WTC11 (cell line): Measurements from ENCODE around the gene ADAMTS2. TPM values are rescaled to one million over a fixed set of nuclear protein-coding genes. Genes with fewer than 3 reads are reported as not detected.

Experiments used
- ATAC-seq: fragments of 200-7000 bp; cut with Tn5 transposase; 2 replicates; pipeline ENCODE4 v1.10.0; 2021; ENCODE audit warnings: mild to moderate bottlenecking, moderate library complexity
- CTCF ChIA-PET: fragments of 300-600 bp; sonication (Branson Sonifier 250); formaldehyde crosslinking; loops from one replicate; lab custom pipeline; 2021; ENCODE audit warnings: antibody characterized with exemption; lab: Charles Lee
- POLR2A ChIA-PET: fragments of 350-600 bp; sonication (Branson Sonifier 250); formaldehyde crosslinking; loops from one replicate; lab custom pipeline; 2021; ENCODE audit warnings: antibody characterized with exemption; lab: Charles Lee
- DNase-seq: peaks from one replicate; pipeline ENCODE4 v3.0.0; 2021; ENCODE audit warnings: low spot score
- H3K27ac Mint-ChIP-seq: 2 replicates; pipeline ENCODE4 v1.8.0; 2021; ENCODE audit warnings: mixed read lengths
- H3K27me3 Mint-ChIP-seq: 2 replicates; pipeline ENCODE4 v1.8.0; 2021; ENCODE audit warnings: low read depth, mild to moderate bottlenecking, moderate library complexity, mixed read lengths
- H3K36me3 Mint-ChIP-seq: 2 replicates; pipeline ENCODE4 v1.8.0; 2021; ENCODE audit warnings: mixed read lengths
- H3K4me1 Mint-ChIP-seq: 2 replicates; pipeline ENCODE4 v1.8.0; 2022; ENCODE audit warnings: mixed read lengths
- H3K4me3 Mint-ChIP-seq: 2 replicates; pipeline ENCODE4 v1.8.0; 2021; ENCODE audit warnings: mild to moderate bottlenecking, moderate library complexity, mixed read lengths
- H3K9me3 Mint-ChIP-seq: 2 replicates; pipeline ENCODE4 v1.8.0; 2021; ENCODE audit warnings: mixed read lengths
- ATF2 ChIP-seq: sonication (generic); formaldehyde crosslinking; IDR thresholded peaks from 2 replicates; pipeline ENCODE4 v1.8.1; 2022; ENCODE audit warnings: low read depth, missing genetic modification reagents, borderline replicate concordance
- ELF4 ChIP-seq: sonication (generic); formaldehyde crosslinking; IDR thresholded peaks from 2 replicates; pipeline ENCODE4 v1.8.1; 2022; ENCODE audit warnings: low read depth, mild to moderate bottlenecking, moderate library complexity, missing genetic modification reagents
- FOXJ3 ChIP-seq: sonication (generic); formaldehyde crosslinking; IDR thresholded peaks from 2 replicates; pipeline ENCODE4 v1.9.0; 2021; ENCODE audit warnings: missing genetic modification reagents, mild to moderate bottlenecking, borderline replicate concordance
- MLX ChIP-seq: sonication (generic); formaldehyde crosslinking; IDR thresholded peaks from 2 replicates; pipeline ENCODE4 v1.8.1; 2023; ENCODE audit warnings: mild to moderate bottlenecking, missing genetic modification reagents, moderate library complexity
- MYBL2 ChIP-seq: sonication (generic); formaldehyde crosslinking; IDR thresholded peaks from 2 replicates; pipeline ENCODE4 v1.8.1; 2023; ENCODE audit warnings: mild to moderate bottlenecking, moderate library complexity, missing genetic modification reagents
- OVOL2 ChIP-seq: fragments of 250-450 bp; sonication (Bioruptor Pico); IDR thresholded peaks from 2 replicates; pipeline ENCODE4 v1.9.0; 2021; ENCODE audit warnings: mild to moderate bottlenecking, borderline replicate concordance
- PRDM15 ChIP-seq: sonication (generic); formaldehyde crosslinking; IDR thresholded peaks from 2 replicates; pipeline ENCODE4 v1.8.0; 2022; ENCODE audit warnings: missing genetic modification reagents
- PRRX2 ChIP-seq: fragments of 250-450 bp; sonication (Bioruptor Pico); IDR thresholded peaks from 2 replicates; pipeline ENCODE4 v1.8.0; 2021; ENCODE audit warnings: mild to moderate bottlenecking
- RORB ChIP-seq: fragments of 250-450 bp; sonication (Bioruptor Pico); IDR thresholded peaks from 2 replicates; pipeline ENCODE4 v1.9.0; 2021; ENCODE audit warnings: mild to moderate bottlenecking
- TEAD1 ChIP-seq: sonication (generic); formaldehyde crosslinking; IDR thresholded peaks from 2 replicates; pipeline ENCODE4 v1.8.0; 2022; ENCODE audit warnings: mild to moderate bottlenecking, missing genetic modification reagents
- ZNF219 ChIP-seq: sonication (generic); formaldehyde crosslinking; IDR thresholded peaks from 2 replicates; pipeline ENCODE4 v1.8.0; 2023; ENCODE audit warnings: missing genetic modification reagents, mild to moderate bottlenecking, borderline replicate concordance
- ZSCAN18 ChIP-seq: fragments of 250-450 bp; sonication (Bioruptor Pico); IDR thresholded peaks from 2 replicates; pipeline ENCODE4 v2.1.2; 2022; ENCODE audit warnings: mild to moderate bottlenecking, moderate library complexity
- total RNA-seq: library from RNA; stranded (reverse); gene quantifications from 3 replicates; pipeline ENCODE4 v1.2.3, GENCODE V29; 2021
- TF ChIP-seq, protein P1 (sequence below): fragments of 250-450 bp; sonication (Bioruptor Pico); IDR thresholded peaks from 2 replicates; pipeline ENCODE4 v1.9.0; 2021; ENCODE audit warnings: mild to moderate bottlenecking
- TF ChIP-seq, protein P2 (sequence below): sonication (generic); formaldehyde crosslinking; IDR thresholded peaks from 2 replicates; pipeline ENCODE4 v1.8.0; 2022; ENCODE audit warnings: mild to moderate bottlenecking, missing genetic modification reagents
- TF ChIP-seq, protein P3 (sequence below): sonication (generic); formaldehyde crosslinking; IDR thresholded peaks from 2 replicates; pipeline ENCODE4 v1.8.1; 2022; ENCODE audit warnings: mild to moderate bottlenecking, missing genetic modification reagents, moderate library complexity, borderline replicate concordance
- TF ChIP-seq, protein P4 (sequence below): sonication (generic); formaldehyde crosslinking; IDR thresholded peaks from 2 replicates; pipeline ENCODE4 v1.8.0; 2022; ENCODE audit warnings: mild to moderate bottlenecking, missing genetic modification reagents

ADAMTS2 gene
- total RNA-seq, 1 experiment from 2014 or later, result 11.2 TPM

DNA sequence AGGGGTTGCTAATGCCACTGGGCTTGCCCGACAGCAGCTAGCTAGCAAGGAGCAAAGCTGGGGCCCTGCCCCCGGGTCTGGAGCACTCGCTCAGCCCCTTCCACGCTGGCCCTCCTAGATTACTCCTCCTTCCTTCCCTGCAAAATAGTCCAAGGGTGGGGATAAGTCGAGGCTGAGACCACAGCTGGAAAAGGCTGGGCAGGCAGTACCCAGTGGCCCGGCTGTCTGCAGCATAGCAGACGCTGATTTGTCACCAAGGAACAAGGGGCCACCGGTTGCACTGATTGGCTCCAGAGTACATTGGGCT, 73.9 kb downstream of the ADAMTS2 start (continued):
- TF ChIP-seq MYBL2 (CRISPR knock-in tag) (no peak), RORB (no peak), TEAD1 (CRISPR knock-in tag) (no peak), ATF2 (CRISPR knock-in tag) (no peak), ZNF219 (CRISPR knock-in tag) (no peak), OVOL2 (CRISPR knock-in tag) (no peak), ZSCAN18 (CRISPR knock-in tag) (no peak), PRRX2 (no peak)
- TF ChIP-seq, protein P1, sequence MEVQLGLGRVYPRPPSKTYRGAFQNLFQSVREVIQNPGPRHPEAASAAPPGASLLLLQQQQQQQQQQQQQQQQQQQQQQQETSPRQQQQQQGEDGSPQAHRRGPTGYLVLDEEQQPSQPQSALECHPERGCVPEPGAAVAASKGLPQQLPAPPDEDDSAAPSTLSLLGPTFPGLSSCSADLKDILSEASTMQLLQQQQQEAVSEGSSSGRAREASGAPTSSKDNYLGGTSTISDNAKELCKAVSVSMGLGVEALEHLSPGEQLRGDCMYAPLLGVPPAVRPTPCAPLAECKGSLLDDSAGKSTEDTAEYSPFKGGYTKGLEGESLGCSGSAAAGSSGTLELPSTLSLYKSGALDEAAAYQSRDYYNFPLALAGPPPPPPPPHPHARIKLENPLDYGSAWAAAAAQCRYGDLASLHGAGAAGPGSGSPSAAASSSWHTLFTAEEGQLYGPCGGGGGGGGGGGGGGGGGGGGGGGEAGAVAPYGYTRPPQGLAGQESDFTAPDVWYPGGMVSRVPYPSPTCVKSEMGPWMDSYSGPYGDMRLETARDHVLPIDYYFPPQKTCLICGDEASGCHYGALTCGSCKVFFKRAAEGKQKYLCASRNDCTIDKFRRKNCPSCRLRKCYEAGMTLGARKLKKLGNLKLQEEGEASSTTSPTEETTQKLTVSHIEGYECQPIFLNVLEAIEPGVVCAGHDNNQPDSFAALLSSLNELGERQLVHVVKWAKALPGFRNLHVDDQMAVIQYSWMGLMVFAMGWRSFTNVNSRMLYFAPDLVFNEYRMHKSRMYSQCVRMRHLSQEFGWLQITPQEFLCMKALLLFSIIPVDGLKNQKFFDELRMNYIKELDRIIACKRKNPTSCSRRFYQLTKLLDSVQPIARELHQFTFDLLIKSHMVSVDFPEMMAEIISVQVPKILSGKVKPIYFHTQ, result no peak
- TF ChIP-seq, protein P2, sequence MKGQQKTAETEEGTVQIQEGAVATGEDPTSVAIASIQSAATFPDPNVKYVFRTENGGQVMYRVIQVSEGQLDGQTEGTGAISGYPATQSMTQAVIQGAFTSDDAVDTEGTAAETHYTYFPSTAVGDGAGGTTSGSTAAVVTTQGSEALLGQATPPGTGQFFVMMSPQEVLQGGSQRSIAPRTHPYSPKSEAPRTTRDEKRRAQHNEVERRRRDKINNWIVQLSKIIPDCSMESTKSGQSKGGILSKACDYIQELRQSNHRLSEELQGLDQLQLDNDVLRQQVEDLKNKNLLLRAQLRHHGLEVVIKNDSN (CRISPR knock-in tag), result no peak
- TF ChIP-seq, protein P3, sequence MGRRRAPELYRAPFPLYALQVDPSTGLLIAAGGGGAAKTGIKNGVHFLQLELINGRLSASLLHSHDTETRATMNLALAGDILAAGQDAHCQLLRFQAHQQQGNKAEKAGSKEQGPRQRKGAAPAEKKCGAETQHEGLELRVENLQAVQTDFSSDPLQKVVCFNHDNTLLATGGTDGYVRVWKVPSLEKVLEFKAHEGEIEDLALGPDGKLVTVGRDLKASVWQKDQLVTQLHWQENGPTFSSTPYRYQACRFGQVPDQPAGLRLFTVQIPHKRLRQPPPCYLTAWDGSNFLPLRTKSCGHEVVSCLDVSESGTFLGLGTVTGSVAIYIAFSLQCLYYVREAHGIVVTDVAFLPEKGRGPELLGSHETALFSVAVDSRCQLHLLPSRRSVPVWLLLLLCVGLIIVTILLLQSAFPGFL (CRISPR knock-in tag), result no peak

GRCh38 chr5:179270581-179271427, 74.5 kb downstream of the ADAMTS2 start:
- POLR2A ChIA-PET, result no interaction called here
- Mint-ChIP-seq H3K27ac (no peak overlapping the region), H3K9me3 (no peaks in the 10 kb centered on the region), H3K27me3 (no peaks in the 10 kb centered on the region), H3K4me1 (peaks cover 4% of the 10 kb centered on the region), H3K4me3 (no peak overlapping the region), H3K36me3 (no peaks in the 10 kb centered on the region)
- CTCF ChIA-PET, result interaction anchor here (1.4 to 2.7 kb wide), 2 partner anchors 9 to 23 kb away, joined by 3 to 10 read pairs; no protein-coding TSS in a partner anchor
- DNase-seq, result peak; percentile 6
- ATAC-seq, result no peak
- TF ChIP-seq ELF4 (CRISPR knock-in tag), result no peak
- no peak for TF ChIP-seq RORB
- TF ChIP-seq PRDM15 (CRISPR knock-in tag), result no peak
- no peak for TF ChIP-seq FOXJ3 (CRISPR knock-in tag)
- TF ChIP-seq, protein P2 (CRISPR knock-in tag), result no peak
- TF ChIP-seq, protein P4, sequence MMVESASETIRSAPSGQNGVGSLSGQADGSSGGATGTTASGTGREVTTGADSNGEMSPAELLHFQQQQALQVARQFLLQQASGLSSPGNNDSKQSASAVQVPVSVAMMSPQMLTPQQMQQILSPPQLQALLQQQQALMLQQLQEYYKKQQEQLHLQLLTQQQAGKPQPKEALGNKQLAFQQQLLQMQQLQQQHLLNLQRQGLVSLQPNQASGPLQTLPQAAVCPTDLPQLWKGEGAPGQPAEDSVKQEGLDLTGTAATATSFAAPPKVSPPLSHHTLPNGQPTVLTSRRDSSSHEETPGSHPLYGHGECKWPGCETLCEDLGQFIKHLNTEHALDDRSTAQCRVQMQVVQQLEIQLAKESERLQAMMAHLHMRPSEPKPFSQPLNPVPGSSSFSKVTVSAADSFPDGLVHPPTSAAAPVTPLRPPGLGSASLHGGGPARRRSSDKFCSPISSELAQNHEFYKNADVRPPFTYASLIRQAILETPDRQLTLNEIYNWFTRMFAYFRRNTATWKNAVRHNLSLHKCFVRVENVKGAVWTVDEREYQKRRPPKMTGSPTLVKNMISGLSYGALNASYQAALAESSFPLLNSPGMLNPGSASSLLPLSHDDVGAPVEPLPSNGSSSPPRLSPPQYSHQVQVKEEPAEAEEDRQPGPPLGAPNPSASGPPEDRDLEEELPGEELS (CRISPR knock-in tag), result no peak
- TF ChIP-seq MLX, result no peak
- TF ChIP-seq ZSCAN18 (CRISPR knock-in tag), result no peak
